Vagina (tissue), 2 donors: ENCODE measurements around the gene KRTAP10-1. TPM values are rescaled to one million over a fixed set of nuclear protein-coding genes. Genes with fewer than 3 reads are reported as not detected.

Experiments used
- DNase-seq, 2 donors: peaks; one replicate each; pipeline ENCODE4 v3.0.0-alpha.2; 2017; ENCODE audit errors: extremely low spot score in 2 of 2
- H3K27ac ChIP-seq: fragments of 200-600 bp; sonication (generic); one replicate; pipeline ENCODE4 v1.5.1; 2019
- H3K27me3 ChIP-seq: fragments of 200-600 bp; sonication (generic); one replicate; pipeline ENCODE4 v1.5.1; 2019
- H3K36me3 ChIP-seq, 2 donors: fragments of 200-600 bp; sonication (generic); one replicate each; pipeline ENCODE4 v1.5.1; 2017 to 2019
- H3K4me1 ChIP-seq: fragments of 200-600 bp; sonication (generic); one replicate; pipeline ENCODE4 v1.5.1; 2019
- H3K4me3 ChIP-seq, 2 donors: fragments of 200-600 bp; sonication (generic); 1 replicate in 1 of 2; 2 replicates in 1 of 2; pipeline ENCODE4 v1.5.1; 2016 to 2019
- H3K9me3 ChIP-seq: fragments of 200-600 bp; sonication (generic); one replicate; pipeline ENCODE4 v1.5.1; 2019
- POLR2A ChIP-seq, 2 donors: fragments of 450-650 bp; IDR thresholded peaks; one replicate each; pipeline ENCODE4 v1.6.1; 2017; ENCODE audit warnings: antibody characterized with exemption in 2 of 2, mild to moderate bottlenecking in 2 of 2, moderate library complexity in 2 of 2
- POLR2AphosphoS5 ChIP-seq, 2 donors: sonication (generic); formaldehyde crosslinking; IDR thresholded peaks; one replicate each; pipeline ENCODE4 v1.9.0; 2017; ENCODE audit warnings: antibody characterized with exemption in 2 of 2, mild to moderate bottlenecking in 2 of 2, low read depth in 1 of 2; ENCODE audit not compliant: insufficient read depth in 1 of 2
- intact Hi-C: fragments of 100-400 bp; cut with DNase I; formaldehyde crosslinking; loops from one replicate; pipeline ENCODE4 v1.15.1; 2023
- total RNA-seq: library from RNA; depleted of rRNA; stranded (reverse); fragments of >200 nt; gene quantifications from one replicate; pipeline ENCODE4 v1.2.3, GENCODE V29; 2016
- TF ChIP-seq, protein P1 (sequence below), 3 experiments: fragments of 450-650 bp in 2 of 3; fragments of 200-600 bp in 1 of 3; sonication (generic) in 1 of 3; IDR thresholded peaks; one replicate each; pipeline ENCODE4 v1.5.1; 2017 to 2019; ENCODE audit warnings: antibody characterized with exemption in 3 of 3, mild to moderate bottlenecking in 2 of 3, moderate library complexity in 2 of 3

Gene KRTAP10-1
- total RNA-seq, 1 donor from 2014 or later = not detected

DNA sequence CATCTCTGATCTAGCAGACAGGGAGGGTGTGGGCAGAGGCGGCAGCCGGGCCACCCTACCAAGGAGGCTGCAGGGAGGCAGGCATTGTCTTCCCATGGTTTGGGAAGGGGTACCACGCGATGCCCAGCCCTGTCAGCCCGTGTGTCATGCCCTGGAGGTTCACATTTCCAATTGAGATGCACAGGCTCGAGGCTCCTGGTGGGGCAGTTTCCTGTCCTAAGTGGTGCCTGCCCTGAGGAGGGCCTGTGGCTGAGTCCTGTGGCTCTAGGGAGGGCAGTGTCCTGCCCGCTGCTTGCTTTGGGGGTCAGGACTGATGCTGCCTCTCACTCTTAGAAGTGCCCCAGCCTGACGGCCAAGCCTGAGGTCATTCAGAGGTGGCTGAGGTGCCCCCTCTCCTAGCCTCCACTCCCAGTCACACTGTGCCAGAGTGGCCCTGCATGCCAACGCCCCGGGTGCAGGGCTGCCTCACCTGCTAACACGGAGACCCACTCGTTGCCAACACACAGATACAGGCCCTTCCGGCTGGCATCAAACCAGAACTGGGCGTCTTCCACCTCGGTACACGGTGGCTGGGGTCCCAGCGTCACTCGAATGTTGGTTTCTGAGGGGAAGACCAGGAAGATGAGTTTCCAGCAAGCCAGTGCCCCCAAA lies 11.9 kb downstream of the KRTAP10-1 start:
- no peak overlapping the region for H3K27ac ChIP-seq
- intact Hi-C loops = no loop called here
- DNase-seq = no peak
- no peaks in the 10 kb centered on the region for H3K9me3 ChIP-seq
- H3K27me3 ChIP-seq = no peaks in the 10 kb centered on the region
- no peaks in the 10 kb centered on the region for H3K36me3 ChIP-seq
- TF ChIP-seq POLR2A (IDR thresholded peaks at IDR 0.05) (no peak), POLR2AphosphoS5 (IDR thresholded peaks at IDR 0.05; ENCODE audit: insufficient read depth in 1 of 2, low read depth in 1 of 2) (no peak)
- TF ChIP-seq, protein P1, sequence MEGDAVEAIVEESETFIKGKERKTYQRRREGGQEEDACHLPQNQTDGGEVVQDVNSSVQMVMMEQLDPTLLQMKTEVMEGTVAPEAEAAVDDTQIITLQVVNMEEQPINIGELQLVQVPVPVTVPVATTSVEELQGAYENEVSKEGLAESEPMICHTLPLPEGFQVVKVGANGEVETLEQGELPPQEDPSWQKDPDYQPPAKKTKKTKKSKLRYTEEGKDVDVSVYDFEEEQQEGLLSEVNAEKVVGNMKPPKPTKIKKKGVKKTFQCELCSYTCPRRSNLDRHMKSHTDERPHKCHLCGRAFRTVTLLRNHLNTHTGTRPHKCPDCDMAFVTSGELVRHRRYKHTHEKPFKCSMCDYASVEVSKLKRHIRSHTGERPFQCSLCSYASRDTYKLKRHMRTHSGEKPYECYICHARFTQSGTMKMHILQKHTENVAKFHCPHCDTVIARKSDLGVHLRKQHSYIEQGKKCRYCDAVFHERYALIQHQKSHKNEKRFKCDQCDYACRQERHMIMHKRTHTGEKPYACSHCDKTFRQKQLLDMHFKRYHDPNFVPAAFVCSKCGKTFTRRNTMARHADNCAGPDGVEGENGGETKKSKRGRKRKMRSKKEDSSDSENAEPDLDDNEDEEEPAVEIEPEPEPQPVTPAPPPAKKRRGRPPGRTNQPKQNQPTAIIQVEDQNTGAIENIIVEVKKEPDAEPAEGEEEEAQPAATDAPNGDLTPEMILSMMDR (IDR thresholded peaks at IDR 0.05) = no peak
- H3K4me3 ChIP-seq = no peak overlapping the region
- no peaks in the 10 kb centered on the region for H3K4me1 ChIP-seq

DNA sequence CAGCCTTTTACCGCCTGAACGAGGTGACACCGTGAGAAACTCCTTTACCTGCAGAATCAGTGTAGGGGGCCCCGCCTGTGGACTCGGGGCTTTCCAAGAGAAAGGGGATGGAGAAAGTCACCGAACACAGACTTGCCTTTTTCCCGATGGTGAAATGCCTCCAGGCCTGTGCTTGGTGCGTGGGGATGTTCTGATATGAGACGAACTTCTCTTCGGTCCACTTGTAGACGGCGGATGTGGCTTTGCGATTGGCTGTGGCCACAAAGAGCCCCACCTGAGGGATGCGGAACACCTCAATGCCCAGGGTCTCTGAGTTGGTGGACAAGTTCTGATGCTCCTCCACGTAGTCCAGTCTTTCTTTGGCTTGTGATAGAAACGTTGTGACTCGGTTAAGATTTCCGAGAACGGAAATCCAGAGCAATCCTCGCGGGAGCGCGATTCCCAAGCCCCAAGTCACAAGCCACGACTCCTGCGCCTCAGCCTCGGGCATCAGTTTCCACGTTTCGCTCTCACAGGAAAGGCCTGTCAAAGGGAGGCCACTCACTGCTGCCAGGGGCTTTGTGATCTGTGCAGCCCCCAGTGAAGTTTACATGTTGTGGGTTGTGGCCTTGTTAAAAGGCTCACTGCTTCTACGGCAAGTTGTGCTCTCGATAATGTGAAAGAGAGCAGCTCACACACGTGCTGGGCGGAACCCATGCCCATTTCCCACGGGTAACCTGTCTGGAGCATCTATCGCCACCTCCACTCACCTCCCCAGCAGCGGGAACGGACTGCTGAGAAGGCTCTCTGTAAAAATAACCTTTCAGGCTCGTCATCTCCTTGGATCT lies 12.6 kb downstream of the KRTAP10-1 start:
- TF ChIP-seq, protein P1 (IDR thresholded peaks at IDR 0.05) = no peak
- TF ChIP-seq POLR2AphosphoS5 (IDR thresholded peaks at IDR 0.05; ENCODE audit: insufficient read depth in 1 of 2, low read depth in 1 of 2) (no peak), POLR2A (IDR thresholded peaks at IDR 0.05) (no peak)
- H3K27ac ChIP-seq = no peak overlapping the region
- H3K27me3 ChIP-seq = no peaks in the 10 kb centered on the region
- DNase-seq = no peak
- no peak overlapping the region for H3K4me3 ChIP-seq
- H3K9me3 ChIP-seq = no peaks in the 10 kb centered on the region
- no peaks in the 10 kb centered on the region for H3K36me3 ChIP-seq
- intact Hi-C loops = no loop called here
- H3K4me1 ChIP-seq = no peaks in the 10 kb centered on the region

DNA sequence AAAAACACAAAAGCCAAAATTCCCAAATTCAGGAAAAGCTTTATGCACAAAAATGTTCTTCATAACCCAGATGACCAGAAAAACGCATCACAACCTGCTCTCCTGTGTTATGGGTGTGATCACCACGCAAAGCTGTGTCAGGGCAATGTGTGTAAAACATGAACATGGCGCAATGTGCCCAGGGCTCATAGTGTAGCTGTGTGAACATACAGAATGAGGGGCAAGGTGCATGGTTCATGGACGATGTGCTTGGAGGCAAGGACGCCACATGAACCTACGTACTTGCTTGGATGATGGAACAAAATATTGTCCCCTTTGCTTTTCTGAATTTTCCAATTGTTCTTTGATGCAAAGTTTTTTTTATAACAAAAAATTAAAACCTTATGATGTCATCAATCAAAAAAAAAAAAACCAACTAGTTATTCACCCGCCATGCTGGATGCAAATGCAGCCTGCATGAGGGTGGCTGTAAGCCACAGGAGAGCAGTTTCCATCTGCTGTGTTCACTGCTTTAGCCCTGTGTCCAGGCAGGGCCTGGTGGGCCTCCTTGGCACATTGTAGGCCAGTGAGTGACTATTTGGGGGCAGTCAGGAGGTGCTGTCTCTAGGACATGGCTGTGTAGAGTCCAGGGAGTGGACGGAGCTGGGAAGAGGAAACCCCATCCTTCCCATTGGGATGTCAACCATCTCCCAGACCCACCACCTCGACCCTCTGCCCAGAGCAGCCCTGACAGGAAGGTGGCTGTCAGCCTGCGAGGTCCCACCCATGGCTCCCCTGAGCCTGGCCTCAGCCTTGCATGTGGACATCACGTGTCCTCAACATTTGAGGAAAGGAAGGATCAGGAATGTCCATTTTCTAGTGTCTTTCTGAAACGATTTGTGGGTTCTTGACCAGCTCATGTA lies 13.6 kb downstream of the KRTAP10-1 start:
- DNase-seq = no peak
- TF ChIP-seq POLR2A (IDR thresholded peaks at IDR 0.05) = no peak
- TF ChIP-seq POLR2AphosphoS5 (IDR thresholded peaks at IDR 0.05; ENCODE audit: insufficient read depth in 1 of 2, low read depth in 1 of 2) = no peak
- TF ChIP-seq, protein P1 (IDR thresholded peaks at IDR 0.05) = no peak
- Histone ChIP-seq H3K36me3 (no peaks in the 10 kb centered on the region), H3K9me3 (no peaks in the 10 kb centered on the region), H3K27me3 (no peaks in the 10 kb centered on the region), H3K4me3 (no peak overlapping the region), H3K27ac (no peak overlapping the region), H3K4me1 (no peaks in the 10 kb centered on the region)
- intact Hi-C loops = no loop called here

DNA sequence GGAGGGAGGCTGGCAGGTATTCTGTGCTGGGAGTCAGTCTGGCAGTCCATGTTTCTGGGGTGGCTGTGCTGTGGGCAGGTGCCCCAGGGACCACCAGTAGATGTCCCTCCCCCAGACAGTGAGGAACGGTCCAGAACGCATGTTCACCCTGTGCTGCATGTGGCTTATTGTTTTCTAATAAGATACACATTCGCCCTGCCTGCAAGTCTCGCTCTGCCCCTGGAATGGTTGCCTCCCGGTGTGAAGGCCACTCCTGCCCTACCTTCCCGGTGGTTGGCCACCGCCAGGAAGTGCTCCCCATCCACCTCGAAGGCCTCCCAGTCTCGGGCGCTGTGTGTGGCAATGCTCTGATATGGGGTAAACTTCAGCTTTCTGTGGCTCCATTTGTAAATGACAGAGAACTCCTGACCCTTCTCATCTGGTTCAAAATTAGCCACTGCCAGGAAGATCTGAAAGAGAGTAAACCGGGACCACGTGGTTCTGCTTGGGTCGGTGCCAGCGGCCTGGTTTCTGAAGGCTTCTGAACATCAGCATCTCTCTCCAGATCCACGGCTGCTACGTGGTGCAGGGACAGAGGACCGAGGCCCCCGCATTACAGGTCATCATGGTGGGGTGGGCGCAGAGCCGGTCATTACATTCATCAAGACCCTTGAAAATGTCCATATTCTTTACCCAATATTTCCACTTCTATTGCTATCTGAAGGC lies 14.5 kb downstream of the KRTAP10-1 start:
- Histone ChIP-seq H3K9me3 (no peaks in the 10 kb centered on the region), H3K36me3 (no peaks in the 10 kb centered on the region), H3K27me3 (no peaks in the 10 kb centered on the region), H3K4me1 (no peaks in the 10 kb centered on the region), H3K27ac (no peak overlapping the region), H3K4me3 (no peak overlapping the region)
- TF ChIP-seq POLR2AphosphoS5 (IDR thresholded peaks at IDR 0.05; ENCODE audit: insufficient read depth in 1 of 2, low read depth in 1 of 2) (no peak), POLR2A (IDR thresholded peaks at IDR 0.05) (no peak)
- TF ChIP-seq, protein P1 (IDR thresholded peaks at IDR 0.05) = no peak
- DNase-seq = no peak
- intact Hi-C loops = no loop called here
